HEK293 (cell line): Measurements from ENCODE around the gene HAAO.

Experiments used
- CTCF ChIA-PET: fragments of 350-600 bp; formaldehyde crosslinking; extraction: SDS; loops from one replicate; lab custom pipeline; 2021; ENCODE audit warnings: antibody characterized with exemption; lab: Yijun Ruan, JAX
- POLR2A ChIA-PET: fragments of 300-600 bp; formaldehyde crosslinking; extraction: SDS; loops from one replicate; lab custom pipeline; 2020; ENCODE audit warnings: antibody characterized with exemption, inconsistent platforms; lab: Yijun Ruan, JAX
- H3K27ac ChIP-seq: fragments of 200-500 bp; sonication (Bioruptor generic); 2 replicates; pipeline ENCODE4 v1.5.1; 2014; ENCODE audit warnings: low read depth, low read length, control low read depth, inconsistent platforms; ENCODE audit errors: extremely low read depth
- H3K36me3 ChIP-seq, 2 experiments: fragments of 200-500 bp in 1 of 2; sonication (Bioruptor generic) in 1 of 2; 1 replicate in 1 of 2; 2 replicates in 1 of 2; pipeline ENCODE4 v1.5.1; 2014 to 2017; ENCODE audit warnings: inconsistent platforms in 2 of 2, low read length in 2 of 2; ENCODE audit not compliant: control insufficient read depth in 2 of 2, insufficient read depth in 1 of 2
- H3K4me1 ChIP-seq: fragments of 200-500 bp; sonication (Bioruptor generic); 2 replicates; pipeline ENCODE4 v1.5.1; 2014; ENCODE audit warnings: mild to moderate bottlenecking, low read length, inconsistent platforms; ENCODE audit not compliant: control insufficient read depth, insufficient read depth
- H3K4me3 ChIP-seq: 2 replicates; pipeline ENCODE4 v1.5.1; 2011; ENCODE audit warnings: low read depth, mild to moderate bottlenecking, control low read depth, low read length, moderate library complexity
- H3K9me3 ChIP-seq: fragments of 200-500 bp; sonication (Bioruptor generic); 2 replicates; pipeline ENCODE4 v1.5.1; 2014; ENCODE audit warnings: low read depth, low read length, inconsistent platforms; ENCODE audit not compliant: control insufficient read depth, insufficient read depth
- GFI1B ChIP-seq: fragments of 450-650 bp; formaldehyde crosslinking; IDR thresholded peaks from 2 replicates; pipeline ENCODE4 v1.5.1; 2016; ENCODE audit warnings: missing biosample characterization, missing genetic modification characterization
- GLIS1 ChIP-seq: fragments of 450-650 bp; formaldehyde crosslinking; IDR thresholded peaks from 2 replicates; pipeline ENCODE4 v1.5.1; 2016; ENCODE audit warnings: missing biosample characterization, missing genetic modification characterization
- KLF10 ChIP-seq: fragments of 450-650 bp; IDR thresholded peaks from 2 replicates; pipeline ENCODE4 v1.5.1; 2018; ENCODE audit warnings: missing biosample characterization, mild to moderate bottlenecking, missing genetic modification characterization
- PATZ1 ChIP-seq: fragments of 450-650 bp; formaldehyde crosslinking; IDR thresholded peaks from 2 replicates; pipeline ENCODE4 v1.5.1; 2016; ENCODE audit warnings: missing biosample characterization, missing genetic modification characterization
- ZBTB17 ChIP-seq: fragments of 450-650 bp; formaldehyde crosslinking; IDR thresholded peaks from 2 replicates; pipeline ENCODE4 v1.5.1; 2016; ENCODE audit warnings: missing biosample characterization, missing genetic modification characterization
- ZIC2 ChIP-seq: fragments of 450-650 bp; formaldehyde crosslinking; IDR thresholded peaks from 2 replicates; pipeline ENCODE4 v1.5.1; 2016; ENCODE audit warnings: missing biosample characterization, missing genetic modification characterization
- ZNF114 ChIP-seq: fragments of 450-650 bp; formaldehyde crosslinking; IDR thresholded peaks from 2 replicates; pipeline ENCODE4 v1.5.0; 2017; ENCODE audit warnings: missing biosample characterization, missing genetic modification characterization
- ZNF133 ChIP-seq: fragments of 450-650 bp; formaldehyde crosslinking; IDR thresholded peaks from 2 replicates; pipeline ENCODE4 v1.5.1; 2016; ENCODE audit warnings: missing biosample characterization, missing genetic modification characterization
- ZNF2 ChIP-seq: fragments of 450-650 bp; formaldehyde crosslinking; IDR thresholded peaks from 2 replicates; pipeline ENCODE4 v1.5.1; 2016; ENCODE audit warnings: missing biosample characterization, missing genetic modification characterization
- ZNF211 ChIP-seq: fragments of 450-650 bp; formaldehyde crosslinking; IDR thresholded peaks from 2 replicates; pipeline ENCODE4 v1.5.1; 2016; ENCODE audit warnings: low read depth, missing biosample characterization, missing genetic modification characterization
- ZNF341 ChIP-seq: fragments of 450-650 bp; formaldehyde crosslinking; IDR thresholded peaks from 2 replicates; pipeline ENCODE4; 2016; ENCODE audit warnings: low read depth, missing biosample characterization, missing genetic modification characterization
- ZNF366 ChIP-seq: fragments of 450-650 bp; formaldehyde crosslinking; conservative IDR thresholded peaks from 2 replicates; pipeline ENCODE4 v1.5.1; 2016; ENCODE audit warnings: missing biosample characterization, missing genetic modification characterization
- ZNF473 ChIP-seq: fragments of 450-650 bp; formaldehyde crosslinking; IDR thresholded peaks from 2 replicates; pipeline ENCODE4 v1.5.1; 2017; ENCODE audit warnings: missing biosample characterization, missing genetic modification characterization
- ZNF488 ChIP-seq: fragments of 450-650 bp; formaldehyde crosslinking; IDR thresholded peaks from 2 replicates; pipeline ENCODE4 v1.5.1; 2016; ENCODE audit warnings: missing biosample characterization, missing genetic modification characterization
- ZNF549 ChIP-seq: fragments of 450-650 bp; IDR thresholded peaks from 2 replicates; pipeline ENCODE4 v1.5.1; 2018; ENCODE audit warnings: missing biosample characterization, missing genetic modification characterization, mild to moderate bottlenecking, inconsistent platforms, moderate library complexity
- ZNF555 ChIP-seq: fragments of 450-650 bp; formaldehyde crosslinking; conservative IDR thresholded peaks from 2 replicates; pipeline ENCODE4 v1.5.1; 2017; ENCODE audit warnings: missing biosample characterization, mild to moderate bottlenecking, missing genetic modification characterization, inconsistent platforms
- ZNF561 ChIP-seq: fragments of 450-650 bp; IDR thresholded peaks from 2 replicates; pipeline ENCODE4 v1.5.1; 2018; ENCODE audit warnings: missing biosample characterization, missing genetic modification characterization, borderline replicate concordance
- ZSCAN30 ChIP-seq: fragments of 450-650 bp; IDR thresholded peaks from 2 replicates; pipeline ENCODE4 v1.5.1; 2018; ENCODE audit warnings: missing biosample characterization, mild to moderate bottlenecking, missing genetic modification characterization, moderate library complexity
- TF ChIP-seq, protein P1 (sequence below): fragments of 450-650 bp; formaldehyde crosslinking; IDR thresholded peaks from 2 replicates; pipeline ENCODE4 v1.5.0; 2017; ENCODE audit warnings: missing biosample characterization, missing genetic modification characterization, borderline replicate concordance
- TF ChIP-seq, protein P2 (sequence below): IDR thresholded peaks from 2 replicates; pipeline ENCODE4 v1.6.1; 2011; ENCODE audit warnings: mild to moderate bottlenecking, low read depth, low read length, borderline replicate concordance
- TF ChIP-seq, protein P3 (sequence below): fragments of 450-650 bp; formaldehyde crosslinking; IDR thresholded peaks from 2 replicates; pipeline ENCODE4 v1.5.1; 2016; ENCODE audit warnings: missing biosample characterization, missing genetic modification characterization
- TF ChIP-seq, protein P4 (sequence below): fragments of 450-650 bp; formaldehyde crosslinking; IDR thresholded peaks from 2 replicates; pipeline ENCODE4 v1.5.1; 2016; ENCODE audit warnings: missing biosample characterization, missing genetic modification characterization

Gene HAAO

DNA sequence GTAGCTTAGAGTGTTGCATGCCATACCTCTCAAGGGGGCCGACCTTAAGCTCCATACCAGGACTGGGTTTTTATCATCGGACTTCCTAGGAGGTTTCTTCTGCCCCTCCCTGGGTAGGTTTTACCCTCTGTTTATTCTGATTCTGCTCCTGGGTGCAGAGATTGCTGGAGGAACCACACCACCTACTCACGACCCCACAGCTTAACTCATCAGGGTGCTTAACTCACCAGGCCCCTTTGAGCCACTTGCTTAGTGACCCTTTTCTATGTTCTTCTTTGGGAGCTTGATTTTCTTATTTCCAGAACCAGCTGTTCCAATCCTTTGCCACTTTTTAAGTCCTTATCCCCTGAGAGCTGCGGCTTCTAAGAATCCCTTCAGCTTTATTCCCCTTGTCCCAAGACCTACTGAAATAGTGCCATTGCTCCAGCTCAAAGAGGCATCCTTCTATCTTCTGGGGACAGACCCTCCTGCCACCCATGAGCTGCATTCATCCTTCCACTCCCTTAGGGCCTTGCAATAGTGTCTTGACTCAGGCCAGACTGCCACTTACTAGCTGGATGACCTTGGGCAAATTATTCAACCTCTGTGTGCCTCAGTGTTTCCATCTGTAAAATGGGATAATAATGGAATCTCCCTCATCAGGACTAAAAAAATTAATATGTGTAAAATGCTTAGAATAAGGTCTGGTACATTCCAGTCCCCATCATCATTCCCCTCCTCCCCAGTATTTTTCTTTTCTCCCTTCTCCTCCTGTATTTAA, 34.2 kb downstream of the HAAO start:
- ChIA-PET POLR2A (no interaction called here), CTCF (no interaction called here)
- H3K9me3 ChIP-seq = no peaks in the 10 kb centered on the region
- no peaks in the 10 kb centered on the region for H3K4me1 ChIP-seq
- H3K4me3 ChIP-seq = no peak overlapping the region
- peaks cover 0 to 16% of the 10 kb centered on the region in 2 experiments; a peak in 1 of 3 replicates for H3K36me3 ChIP-seq
- TF ChIP-seq ZNF341 (tag by site-specific recombination) = no peak
- no peak for TF ChIP-seq ZNF133 (tag by site-specific recombination)
- TF ChIP-seq ZNF561 = no peak
- no peak for TF ChIP-seq ZNF114 (tag by site-specific recombination)
- TF ChIP-seq ZNF2 (tag by site-specific recombination) = no peak
- no peak for TF ChIP-seq PATZ1 (tag by site-specific recombination)
- TF ChIP-seq ZBTB17 (tag by site-specific recombination) = no peak
- no peak for TF ChIP-seq ZSCAN30
- no peak for TF ChIP-seq KLF10 (tag by site-specific recombination)
- no peak for TF ChIP-seq ZNF366 (tag by site-specific recombination)
- TF ChIP-seq ZNF211 (tag by site-specific recombination) = no peak
- no peak overlapping the region for H3K27ac ChIP-seq

GRCh38 chr2:42756966-42757513, 35.3 kb downstream of the HAAO start:
- Histone ChIP-seq H3K36me3 (peaks cover 0 to 19% of the 10 kb centered on the region in 2 experiments; a peak in 1 of 3 replicates), H3K27ac (no peak overlapping the region), H3K9me3 (no peaks in the 10 kb centered on the region), H3K4me1 (no peaks in the 10 kb centered on the region), H3K4me3 (no peak overlapping the region)
- ChIA-PET CTCF (interaction anchor here (0.7 kb wide), 1 partner anchor 15 kb away, joined by 3 read pairs; no protein-coding TSS in a partner anchor), POLR2A (no interaction called here)
- TF ChIP-seq ZIC2 (tag by site-specific recombination) (peak; percentile 95), GFI1B (tag by site-specific recombination) (no peak), ZNF549 (tag by site-specific recombination) (no peak), ZNF555 (tag by site-specific recombination) (no peak), ZNF473 (no peak), ZNF488 (tag by site-specific recombination) (no peak), GLIS1 (tag by site-specific recombination) (peak; percentile 20; the same call in 1 of the 2 replicates)
- TF ChIP-seq, protein P1, sequence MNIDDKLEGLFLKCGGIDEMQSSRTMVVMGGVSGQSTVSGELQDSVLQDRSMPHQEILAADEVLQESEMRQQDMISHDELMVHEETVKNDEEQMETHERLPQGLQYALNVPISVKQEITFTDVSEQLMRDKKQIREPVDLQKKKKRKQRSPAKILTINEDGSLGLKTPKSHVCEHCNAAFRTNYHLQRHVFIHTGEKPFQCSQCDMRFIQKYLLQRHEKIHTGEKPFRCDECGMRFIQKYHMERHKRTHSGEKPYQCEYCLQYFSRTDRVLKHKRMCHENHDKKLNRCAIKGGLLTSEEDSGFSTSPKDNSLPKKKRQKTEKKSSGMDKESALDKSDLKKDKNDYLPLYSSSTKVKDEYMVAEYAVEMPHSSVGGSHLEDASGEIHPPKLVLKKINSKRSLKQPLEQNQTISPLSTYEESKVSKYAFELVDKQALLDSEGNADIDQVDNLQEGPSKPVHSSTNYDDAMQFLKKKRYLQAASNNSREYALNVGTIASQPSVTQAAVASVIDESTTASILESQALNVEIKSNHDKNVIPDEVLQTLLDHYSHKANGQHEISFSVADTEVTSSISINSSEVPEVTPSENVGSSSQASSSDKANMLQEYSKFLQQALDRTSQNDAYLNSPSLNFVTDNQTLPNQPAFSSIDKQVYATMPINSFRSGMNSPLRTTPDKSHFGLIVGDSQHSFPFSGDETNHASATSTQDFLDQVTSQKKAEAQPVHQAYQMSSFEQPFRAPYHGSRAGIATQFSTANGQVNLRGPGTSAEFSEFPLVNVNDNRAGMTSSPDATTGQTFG (tag by site-specific recombination) = no peak
- TF ChIP-seq, protein P2, sequence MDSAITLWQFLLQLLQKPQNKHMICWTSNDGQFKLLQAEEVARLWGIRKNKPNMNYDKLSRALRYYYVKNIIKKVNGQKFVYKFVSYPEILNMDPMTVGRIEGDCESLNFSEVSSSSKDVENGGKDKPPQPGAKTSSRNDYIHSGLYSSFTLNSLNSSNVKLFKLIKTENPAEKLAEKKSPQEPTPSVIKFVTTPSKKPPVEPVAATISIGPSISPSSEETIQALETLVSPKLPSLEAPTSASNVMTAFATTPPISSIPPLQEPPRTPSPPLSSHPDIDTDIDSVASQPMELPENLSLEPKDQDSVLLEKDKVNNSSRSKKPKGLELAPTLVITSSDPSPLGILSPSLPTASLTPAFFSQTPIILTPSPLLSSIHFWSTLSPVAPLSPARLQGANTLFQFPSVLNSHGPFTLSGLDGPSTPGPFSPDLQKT = no peak
- TF ChIP-seq, protein P3, sequence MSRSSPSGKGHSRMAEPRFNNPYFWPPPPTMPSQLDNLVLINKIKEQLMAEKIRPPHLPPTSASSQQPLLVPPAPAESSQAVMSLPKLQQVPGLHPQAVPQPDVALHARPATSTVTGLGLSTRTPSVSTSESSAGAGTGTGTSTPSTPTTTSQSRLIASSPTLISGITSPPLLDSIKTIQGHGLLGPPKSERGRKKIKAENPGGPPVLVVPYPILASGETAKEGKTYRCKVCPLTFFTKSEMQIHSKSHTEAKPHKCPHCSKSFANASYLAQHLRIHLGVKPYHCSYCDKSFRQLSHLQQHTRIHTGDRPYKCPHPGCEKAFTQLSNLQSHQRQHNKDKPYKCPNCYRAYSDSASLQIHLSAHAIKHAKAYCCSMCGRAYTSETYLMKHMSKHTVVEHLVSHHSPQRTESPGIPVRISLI (tag by site-specific recombination) = no peak
- TF ChIP-seq, protein P4, sequence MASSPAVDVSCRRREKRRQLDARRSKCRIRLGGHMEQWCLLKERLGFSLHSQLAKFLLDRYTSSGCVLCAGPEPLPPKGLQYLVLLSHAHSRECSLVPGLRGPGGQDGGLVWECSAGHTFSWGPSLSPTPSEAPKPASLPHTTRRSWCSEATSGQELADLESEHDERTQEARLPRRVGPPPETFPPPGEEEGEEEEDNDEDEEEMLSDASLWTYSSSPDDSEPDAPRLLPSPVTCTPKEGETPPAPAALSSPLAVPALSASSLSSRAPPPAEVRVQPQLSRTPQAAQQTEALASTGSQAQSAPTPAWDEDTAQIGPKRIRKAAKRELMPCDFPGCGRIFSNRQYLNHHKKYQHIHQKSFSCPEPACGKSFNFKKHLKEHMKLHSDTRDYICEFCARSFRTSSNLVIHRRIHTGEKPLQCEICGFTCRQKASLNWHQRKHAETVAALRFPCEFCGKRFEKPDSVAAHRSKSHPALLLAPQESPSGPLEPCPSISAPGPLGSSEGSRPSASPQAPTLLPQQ (tag by site-specific recombination) = no peak
